Hepatocyte (in vitro differentiated cells): ENCODE measurements around the gene ZFHX2. TPM values are rescaled to one million over a fixed set of nuclear protein-coding genes. Genes with fewer than 3 reads are reported as not detected.

Source experiments
- DNase-seq: peaks from one replicate; pipeline ENCODE4 v3.0.0-alpha.2; 2016; ENCODE audit warnings: low spot score
- H2AFZ ChIP-seq: fragments of 200-600 bp; sonication (generic); 2 replicates; pipeline ENCODE4 v1.6.0; 2016; ENCODE audit warnings: antibody characterized with exemption, mild to moderate bottlenecking
- H3K27ac ChIP-seq: fragments of 200-600 bp; sonication (generic); 2 replicates; pipeline ENCODE4 v1.5.1; 2016; ENCODE audit warnings: mild to moderate bottlenecking
- H3K27me3 ChIP-seq: fragments of 200-600 bp; sonication (generic); 2 replicates; pipeline ENCODE4 v1.6.1; 2016
- H3K36me3 ChIP-seq: fragments of 200-600 bp; sonication (generic); replicated peaks from 2 replicates; pipeline ENCODE4 v1.5.1; 2016; ENCODE audit warnings: low read depth; ENCODE audit not compliant: insufficient read depth
- H3K4me1 ChIP-seq: fragments of 200-600 bp; sonication (generic); 2 replicates; pipeline ENCODE4 v1.5.1; 2016; ENCODE audit warnings: mild to moderate bottlenecking, moderate library complexity; ENCODE audit not compliant: insufficient read depth
- H3K4me2 ChIP-seq: fragments of 200-600 bp; sonication (generic); 2 replicates; pipeline ENCODE4 v1.6.0; 2016
- H3K4me3 ChIP-seq: fragments of 200-600 bp; sonication (generic); 2 replicates; pipeline ENCODE4 v1.5.1; 2016; ENCODE audit warnings: mild to moderate bottlenecking
- H3K79me2 ChIP-seq: fragments of 200-600 bp; sonication (generic); 2 replicates; pipeline ENCODE4 v1.6.0; 2017; ENCODE audit warnings: mild to moderate bottlenecking
- H3K9me2 ChIP-seq: fragments of 200-600 bp; sonication (generic); replicated peaks from 2 replicates; pipeline ENCODE4 v1.6.0; 2017; ENCODE audit warnings: mild to moderate bottlenecking; ENCODE audit not compliant: insufficient read depth
- H3K9me3 ChIP-seq: fragments of 200-600 bp; sonication (generic); 2 replicates; pipeline ENCODE4 v1.5.1; 2016; ENCODE audit warnings: low read depth, mild to moderate bottlenecking
- H4K20me1 ChIP-seq: fragments of 200-600 bp; sonication (generic); 2 replicates; pipeline ENCODE4 v1.6.0; 2016; ENCODE audit warnings: mild to moderate bottlenecking; ENCODE audit not compliant: insufficient read depth, poor library complexity, severe bottlenecking
- CTCF ChIP-seq: fragments of 200-600 bp; sonication (generic); IDR thresholded peaks from 2 replicates; pipeline ENCODE4 v1.5.1; 2016; ENCODE audit warnings: antibody characterized with exemption, mild to moderate bottlenecking; ENCODE audit not compliant: poor library complexity
- EZH2 ChIP-seq: fragments of 200-600 bp; sonication (generic); IDR thresholded peaks from 2 replicates; pipeline ENCODE4 v1.6.1; 2016; ENCODE audit warnings: antibody characterized with exemption, mild to moderate bottlenecking, borderline replicate concordance
- EZH2phosphoT487 ChIP-seq: fragments of 200-600 bp; sonication (generic); IDR thresholded peaks from one replicate; pipeline ENCODE4 v1.6.1; 2018; ENCODE audit warnings: antibody characterized with exemption, mild to moderate bottlenecking, low read depth, moderate library complexity; ENCODE audit not compliant: unreplicated experiment, severe bottlenecking
- WGBS: methylation state at CpG from one replicate; pipeline ENCODE4 v1.1.6; 2016; ENCODE audit warnings: low lambda C conversion rate; ENCODE audit errors: missing lambda C conversion rate; 5-methylcytosine and 5-hydroxymethylcytosine counted together
- polyA plus RNA-seq: library from polyadenylated mRNA; unstranded; fragments of >200 nt; fragmentation: Nextera tagmentation; extraction: Ambion mirVana; gene quantifications from 2 replicates; pipeline ENCODE4 v1.2.1, GENCODE V29; 2016
- total RNA-seq: library from RNA; depleted of rRNA; stranded (reverse); fragments of >200 nt; gene quantifications from 2 replicates; pipeline ENCODE4 v1.2.3, GENCODE V29; 2014

Gene ZFHX2
- total and polyA plus RNA-seq, 2 experiments from 2014 or later = 1.4 to 1.5 TPM

DNA sequence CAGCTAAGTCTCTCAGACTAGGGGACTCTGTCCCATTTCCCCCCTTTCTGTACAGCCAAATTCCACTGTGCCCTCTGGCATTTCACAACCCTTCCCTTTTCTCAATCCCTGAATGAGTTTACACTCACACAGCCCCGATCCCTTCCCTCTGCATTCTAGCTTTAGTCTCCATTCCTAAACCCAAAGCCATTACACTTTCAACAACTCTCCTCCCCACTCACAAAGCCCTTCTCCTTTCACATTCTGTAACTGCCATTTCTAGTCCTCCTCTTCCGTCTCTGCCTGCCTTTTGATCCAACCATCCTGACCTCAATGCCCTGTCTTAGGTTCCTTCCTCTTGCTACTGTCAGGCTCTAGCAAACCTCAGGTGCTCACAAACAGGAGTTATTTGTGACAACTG, 3.6 kb downstream of the ZFHX2 start:
- Histone ChIP-seq H3K9me2 (no peaks in the 10 kb centered on the region), H3K36me3 (no peaks in the 10 kb centered on the region), H3K27me3 (no peaks in the 10 kb centered on the region), H3K27ac (no peak overlapping the region), H2AFZ (no peak overlapping the region), H4K20me1 (no peaks in the 10 kb centered on the region), H3K4me3 (no peak overlapping the region), H3K4me2 (no peak overlapping the region), H3K4me1 (peaks cover 10% of the 10 kb centered on the region), H3K9me3 (no peaks in the 10 kb centered on the region), H3K79me2 (peaks cover 3% of the 10 kb centered on the region)
- no peak for TF ChIP-seq EZH2
- TF ChIP-seq CTCF = no peak
- TF ChIP-seq EZH2phosphoT487 = no peak
- WGBS = 84% methylated on average over 2 of the region's 2 CpGs
- no peak for DNase-seq

DNA sequence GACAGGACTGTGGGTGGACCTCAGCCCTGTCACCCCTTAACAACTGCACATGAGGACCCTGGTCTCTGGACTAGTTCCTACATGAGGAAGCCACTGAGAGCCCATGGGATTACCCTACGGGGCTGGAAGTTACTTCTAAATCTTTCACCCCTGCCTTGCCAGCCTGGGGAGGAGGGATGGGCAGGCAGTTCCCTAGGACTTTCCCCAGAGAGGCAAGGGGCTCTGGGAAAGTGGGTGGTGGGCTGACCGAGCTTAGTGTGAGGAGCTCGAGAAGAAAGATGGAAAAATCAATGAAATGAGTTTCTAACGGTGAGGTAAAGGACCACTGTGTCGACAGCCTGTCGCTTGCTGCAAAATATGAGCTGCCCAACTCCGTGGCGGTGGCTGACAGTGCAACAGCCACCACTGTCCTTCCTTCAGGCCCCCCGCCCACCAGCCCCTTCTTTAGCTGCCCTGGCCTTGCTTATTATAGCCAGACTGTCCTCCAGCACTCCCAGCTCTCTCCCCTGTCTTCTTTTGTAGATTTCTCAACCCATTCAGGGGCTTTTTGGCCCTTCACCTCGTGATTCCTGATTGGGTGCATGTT, 5.0 kb downstream of the ZFHX2 start:
- Histone ChIP-seq H3K36me3 (no peaks in the 10 kb centered on the region), H3K9me3 (no peaks in the 10 kb centered on the region), H3K4me1 (peaks cover 6% of the 10 kb centered on the region), H3K4me2 (no peak overlapping the region), H3K27ac (no peak overlapping the region), H3K4me3 (no peak overlapping the region), H3K27me3 (no peaks in the 10 kb centered on the region), H3K9me2 (no peaks in the 10 kb centered on the region), H4K20me1 (no peaks in the 10 kb centered on the region), H2AFZ (no peak overlapping the region), H3K79me2 (peaks cover 3% of the 10 kb centered on the region)
- 88% methylated on average over 10 of the region's 10 CpGs for WGBS
- TF ChIP-seq EZH2 (no peak), CTCF (no peak), EZH2phosphoT487 (no peak)
- no peak for DNase-seq

GRCh38 chr14:23545740-23546365, 5.7 kb downstream of the ZFHX2 start:
- Histone ChIP-seq H3K27ac (no peak overlapping the region), H3K4me3 (no peak overlapping the region), H2AFZ (no peak overlapping the region), H3K9me2 (no peaks in the 10 kb centered on the region), H3K27me3 (no peaks in the 10 kb centered on the region), H3K4me1 (peaks cover 6% of the 10 kb centered on the region), H3K79me2 (peaks cover 3% of the 10 kb centered on the region), H3K9me3 (no peaks in the 10 kb centered on the region), H3K4me2 (no peak overlapping the region), H3K36me3 (no peaks in the 10 kb centered on the region), H4K20me1 (no peaks in the 10 kb centered on the region)
- TF ChIP-seq CTCF = no peak
- TF ChIP-seq EZH2phosphoT487 = no peak
- no peak for TF ChIP-seq EZH2
- WGBS = 86% methylated on average over 4 of the region's 4 CpGs
- DNase-seq = no peak
